ENCODE measurements around the gene ZMYND8. TPM values are rescaled to one million over a fixed set of nuclear protein-coding genes. Genes with fewer than 3 reads are reported as not detected.
A peak's percentile ranks its signal among the peaks of the same experiment; 100 is the strongest.

The ZMYND8 gene
- total RNA-seq, 1 experiment from 2014 or later = 29.0 TPM

- TF ChIP-seq MAX (IDR thresholded peaks at IDR 0.05) (no peak), FOSL1 (IDR thresholded peaks at IDR 0.05; ENCODE audit: low read depth) (no peak), EGR1 (IDR thresholded peaks at IDR 0.05; ENCODE audit: low read depth) (no peak), CEBPB (IDR thresholded peaks at IDR 0.05; ENCODE audit: low read depth) (no peak), CTCF (IDR thresholded peaks at IDR 0.05 in 2 of 3, conservative IDR thresholded peaks at IDR 0.05 in 1 of 3; ENCODE audit: borderline replicate concordance in 1 of 3, insufficient read depth in 1 of 3, low read depth in 2 of 3, low read length in 2 of 3) (no peak), SP1 (IDR thresholded peaks at IDR 0.05; ENCODE audit: low read depth) (no peak), POLR2AphosphoS5 (IDR thresholded peaks at IDR 0.05; ENCODE audit: low read depth, low read length) (no peak)
Measured at GRCh38 chr20:47210470-47210869, 146.0 kb downstream of the ZMYND8 start (continued).

- POLR2A ChIA-PET = no interaction called here
- intact Hi-C loops (cut with micrococcal nuclease) = loop anchor here (10.0 kb wide), 1 partner anchor 295 kb away; the partner anchor contains the start of gene NCOA3
- TSS peak; percentile 28 for BruUV-seq (replicated peaks)
Measured at GRCh38 chr20:47209982-47210381, 146.5 kb downstream of the ZMYND8 start.

More at GRCh38 chr20:47209982-47210381, 146.5 kb downstream of the ZMYND8 start:
- no peak overlapping the region for H3K4me2 ChIP-seq (ENCODE audit: low read length)
- peaks cover 25% of the 10 kb centered on the region in 2 experiments for H3K4me1 ChIP-seq (ENCODE audit: control insufficient read depth in 1 of 2, insufficient read depth in 2 of 2, low read length in 2 of 2)
- H2AFZ ChIP-seq (ENCODE audit: low read depth, low read length, poor library complexity, severe bottlenecking) = no peak overlapping the region
- H3K9me2 ChIP-seq (ENCODE audit: insufficient read depth) = no peaks in the 10 kb centered on the region
- RAD21 ChIA-PET (ENCODE audit: low non-redundant PET in 1 of 2, low total read pairs in 2 of 2, uncharacterized antibody in 2 of 2, unreplicated experiment in 2 of 2) = no interaction called here
- DNase-seq (ENCODE audit: low read depth, low spot score) (no peak), ATAC-seq (no peak)
- TF ChIP-seq POLR2A (IDR thresholded peaks at IDR 0.05; ENCODE audit: borderline replicate concordance, extremely low read depth, insufficient read depth, insufficient read length) (no peak), EZH2phosphoT487 (IDR thresholded peaks at IDR 0.05; ENCODE audit: borderline replicate concordance) (no peak), CTCF (IDR thresholded peaks at IDR 0.05 in 2 of 3, conservative IDR thresholded peaks at IDR 0.05 in 1 of 3; ENCODE audit: borderline replicate concordance in 1 of 3, insufficient read depth in 1 of 3, low read depth in 2 of 3, low read length in 2 of 3) (no peak), RAD21 (IDR thresholded peaks at IDR 0.05; ENCODE audit: low read depth) (no peak), TCF7L2 (IDR thresholded peaks at IDR 0.05; ENCODE audit: borderline replicate concordance, extremely low read depth, insufficient read depth, insufficient read length) (no peak), ZFX (IDR thresholded peaks at IDR 0.05) (no peak), EGR1 (IDR thresholded peaks at IDR 0.05; ENCODE audit: low read depth) (no peak), SRF (IDR thresholded peaks at IDR 0.05; ENCODE audit: low read depth) (no peak), CBX3 (IDR thresholded peaks at IDR 0.05; ENCODE audit: low read depth) (no peak), ATF3 (IDR thresholded peaks at IDR 0.05) (no peak), CEBPB (IDR thresholded peaks at IDR 0.05; ENCODE audit: low read depth) (no peak), POLR2AphosphoS5 (IDR thresholded peaks at IDR 0.05; ENCODE audit: low read depth, low read length) (no peak), REST (IDR thresholded peaks at IDR 0.05; ENCODE audit: low read depth) (no peak), SP1 (IDR thresholded peaks at IDR 0.05; ENCODE audit: low read depth) (no peak), ELF1 (IDR thresholded peaks at IDR 0.05; ENCODE audit: borderline replicate concordance, low read depth) (no peak), FOSL1 (IDR thresholded peaks at IDR 0.05; ENCODE audit: low read depth) (no peak)
- H3K27me3 ChIP-seq (ENCODE audit: insufficient read depth, low read length) = no peaks in the 10 kb centered on the region
- CTCF ChIA-PET = interaction anchor here (1.2 kb wide), 1 partner anchor 174 kb away, joined by 3 read pairs; no protein-coding TSS in a partner anchor
- H3K4me3 ChIP-seq (replicated peaks in 1 of 2; ENCODE audit: low read depth in 1 of 2, low read length in 2 of 2) = no peak overlapping the region
- H4K20me1 ChIP-seq (ENCODE audit: insufficient read depth) = no peaks in the 10 kb centered on the region
- H3K79me2 ChIP-seq (ENCODE audit: insufficient read depth, low read length) = no peaks in the 10 kb centered on the region
- H3K36me3 ChIP-seq (ENCODE audit: control insufficient read depth in 1 of 2, insufficient read depth in 2 of 2, low read length in 2 of 2) = peaks cover 18 to 32% of the 10 kb centered on the region in 2 experiments
- no peak overlapping the region for H3K9ac ChIP-seq (ENCODE audit: low read length)
- H3K27ac ChIP-seq (ENCODE audit: low read depth, low read length) = no peak overlapping the region
- no peaks in the 10 kb centered on the region for H3K9me3 ChIP-seq (ENCODE audit: control insufficient read depth in 1 of 2, insufficient read depth in 1 of 2, low read depth in 1 of 2, low read length in 2 of 2)

Measured in HCT116 (cell line).